Measurements from ENCODE around the gene MPRIP. TPM values are rescaled to one million over a fixed set of nuclear protein-coding genes. Genes with fewer than 3 reads are reported as not detected.

MPRIP gene
- total RNA-seq, 1 donor from 2014 or later: 224 TPM

GRCh38 chr17:17186051-17186450 lies 143.8 kb downstream of the MPRIP start:
- Mint-ChIP-seq H3K9me3 (no peaks in the 10 kb centered on the region), H3K27me3 (ENCODE audit: low read depth) (no peaks in the 10 kb centered on the region), H3K4me3 (no peak overlapping the region), H3K36me3 (peaks cover 15% of the 10 kb centered on the region), H3K4me1 (peaks cover 45% of the 10 kb centered on the region), H3K27ac (peak overlapping the region; percentile 73)
- DNase-seq (ENCODE audit: low spot score in 2 of 2, unreplicated experiment in 2 of 2): no peak
- TF ChIP-seq, protein P1, sequence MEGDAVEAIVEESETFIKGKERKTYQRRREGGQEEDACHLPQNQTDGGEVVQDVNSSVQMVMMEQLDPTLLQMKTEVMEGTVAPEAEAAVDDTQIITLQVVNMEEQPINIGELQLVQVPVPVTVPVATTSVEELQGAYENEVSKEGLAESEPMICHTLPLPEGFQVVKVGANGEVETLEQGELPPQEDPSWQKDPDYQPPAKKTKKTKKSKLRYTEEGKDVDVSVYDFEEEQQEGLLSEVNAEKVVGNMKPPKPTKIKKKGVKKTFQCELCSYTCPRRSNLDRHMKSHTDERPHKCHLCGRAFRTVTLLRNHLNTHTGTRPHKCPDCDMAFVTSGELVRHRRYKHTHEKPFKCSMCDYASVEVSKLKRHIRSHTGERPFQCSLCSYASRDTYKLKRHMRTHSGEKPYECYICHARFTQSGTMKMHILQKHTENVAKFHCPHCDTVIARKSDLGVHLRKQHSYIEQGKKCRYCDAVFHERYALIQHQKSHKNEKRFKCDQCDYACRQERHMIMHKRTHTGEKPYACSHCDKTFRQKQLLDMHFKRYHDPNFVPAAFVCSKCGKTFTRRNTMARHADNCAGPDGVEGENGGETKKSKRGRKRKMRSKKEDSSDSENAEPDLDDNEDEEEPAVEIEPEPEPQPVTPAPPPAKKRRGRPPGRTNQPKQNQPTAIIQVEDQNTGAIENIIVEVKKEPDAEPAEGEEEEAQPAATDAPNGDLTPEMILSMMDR (IDR thresholded peaks at IDR 0.05; ENCODE audit: unreplicated experiment): no peak

- peak overlapping the region; percentile 73 for H3K27ac Mint-ChIP-seq
- no peaks in the 10 kb centered on the region for H3K27me3 Mint-ChIP-seq (ENCODE audit: low read depth)
- H3K4me3 Mint-ChIP-seq: peak overlapping the region; percentile 6
- DNase-seq (ENCODE audit: low spot score in 2 of 2, unreplicated experiment in 2 of 2): no peak
- H3K36me3 Mint-ChIP-seq: peaks cover 12% of the 10 kb centered on the region
- TF ChIP-seq, protein P1 (IDR thresholded peaks at IDR 0.05; ENCODE audit: unreplicated experiment): no peak
- no peaks in the 10 kb centered on the region for H3K9me3 Mint-ChIP-seq
- H3K4me1 Mint-ChIP-seq: peaks cover 45% of the 10 kb centered on the region
Measured at GRCh38 chr17:17186551-17187505, 144.6 kb downstream of the MPRIP start.

GRCh38 chr17:17188586-17188985 lies 146.3 kb downstream of the MPRIP start:
- H3K27ac Mint-ChIP-seq: peak overlapping the region; percentile 73
- H3K4me3 Mint-ChIP-seq: no peak overlapping the region
- no peaks in the 10 kb centered on the region for H3K27me3 Mint-ChIP-seq (ENCODE audit: low read depth)
- no peaks in the 10 kb centered on the region for H3K9me3 Mint-ChIP-seq
- peaks cover 12% of the 10 kb centered on the region for H3K36me3 Mint-ChIP-seq
- peaks cover 45% of the 10 kb centered on the region for H3K4me1 Mint-ChIP-seq
- DNase-seq (ENCODE audit: low spot score in 2 of 2, unreplicated experiment in 2 of 2): no peak
- TF ChIP-seq, protein P1 (IDR thresholded peaks at IDR 0.05; ENCODE audit: unreplicated experiment): no peak

DNA sequence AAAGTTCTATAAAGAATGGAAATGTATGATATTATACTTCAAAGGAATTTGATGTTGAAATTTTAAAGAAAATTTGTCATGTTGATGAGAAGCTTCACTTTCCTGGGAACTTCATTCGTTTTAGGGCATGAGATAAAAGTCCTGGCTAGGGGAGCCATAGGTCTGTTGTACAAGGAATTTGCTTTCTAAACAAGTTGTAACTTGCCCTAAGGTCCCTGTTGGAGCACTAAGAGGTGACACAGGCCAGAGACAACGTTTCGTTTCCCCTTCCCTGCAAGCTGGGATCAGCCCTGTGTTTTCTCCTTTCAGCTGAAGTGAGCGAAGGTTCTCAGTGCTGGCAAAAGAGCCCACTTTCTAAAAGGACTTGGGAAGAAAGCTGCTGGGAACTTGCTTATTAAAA lies 147.3 kb downstream of the MPRIP start:
- Mint-ChIP-seq H3K4me1 (peaks cover 45% of the 10 kb centered on the region), H3K36me3 (peaks cover 8% of the 10 kb centered on the region), H3K27me3 (ENCODE audit: low read depth) (no peaks in the 10 kb centered on the region), H3K4me3 (no peak overlapping the region), H3K9me3 (no peaks in the 10 kb centered on the region), H3K27ac (peak overlapping the region; percentile 53)
- DNase-seq (ENCODE audit: low spot score in 2 of 2, unreplicated experiment in 2 of 2): no peak
- TF ChIP-seq, protein P1 (IDR thresholded peaks at IDR 0.05; ENCODE audit: unreplicated experiment): no peak

DNA sequence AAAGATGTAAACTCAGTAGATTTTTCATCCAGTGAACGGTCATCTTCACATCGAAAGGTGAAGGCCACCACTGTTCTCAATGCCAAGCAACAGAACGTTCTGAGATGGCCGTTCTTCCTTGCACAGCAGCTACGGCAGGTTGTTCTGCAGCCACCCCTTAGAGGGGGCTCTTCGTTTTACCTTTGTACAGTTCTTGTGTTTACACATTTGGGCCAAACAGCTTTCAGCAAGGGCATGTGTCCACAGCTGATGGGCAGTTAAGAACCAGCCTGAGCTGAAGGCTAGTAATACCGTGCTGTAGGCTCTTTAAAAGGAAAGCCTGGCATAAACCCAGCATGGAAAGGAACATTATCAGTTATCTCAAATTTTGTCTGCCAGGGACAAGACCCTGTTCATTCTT lies 147.9 kb downstream of the MPRIP start:
- Mint-ChIP-seq H3K27ac (no peak overlapping the region), H3K27me3 (ENCODE audit: low read depth) (no peaks in the 10 kb centered on the region), H3K9me3 (no peaks in the 10 kb centered on the region), H3K4me3 (no peak overlapping the region), H3K4me1 (peaks cover 42% of the 10 kb centered on the region), H3K36me3 (peaks cover 7% of the 10 kb centered on the region)
- DNase-seq (ENCODE audit: low spot score in 2 of 2, unreplicated experiment in 2 of 2): no peak
- TF ChIP-seq, protein P1 (IDR thresholded peaks at IDR 0.05; ENCODE audit: unreplicated experiment): no peak

Data from mesothelial cell of epicardium (in vitro differentiated cells).